Activated T-helper 2 cell treated with anti-CD3 and anti-CD28 coated beads, Interferon-gamma antibody, Interleukin-2, Interleukin-4, amounts not matched to agents 10 μg/mL and 5 μg/mL and 100 μg/mL, durations not matched to agents 14 hours and 24 hours and 36 hours (primary cell): ENCODE results near the gene CACNA1F. TPM values are rescaled to one million over a fixed set of nuclear protein-coding genes. Genes with fewer than 3 reads are reported as not detected.

ENCODE experiments used
- DNase-seq: peaks from one replicate; pipeline ENCODE4 v3.0.0; 2021; ENCODE audit warnings: low spot score
- H3K27ac Mint-ChIP-seq: one replicate; pipeline ENCODE4 v1.8.0; 2021; ENCODE audit warnings: mixed read lengths
- H3K27me3 Mint-ChIP-seq: one replicate; pipeline ENCODE4 v1.8.0; 2021; ENCODE audit warnings: low read depth, mixed read lengths
- H3K36me3 Mint-ChIP-seq: one replicate; pipeline ENCODE4 v1.8.0; 2021; ENCODE audit warnings: low read depth, mixed read lengths
- H3K4me1 Mint-ChIP-seq: one replicate; pipeline ENCODE4 v1.8.0; 2021; ENCODE audit warnings: low read depth, mixed read lengths
- H3K4me3 Mint-ChIP-seq: one replicate; pipeline ENCODE4 v1.8.0; 2021; ENCODE audit warnings: low read depth, mild to moderate bottlenecking, moderate library complexity, mixed read lengths
- H3K9me3 Mint-ChIP-seq: one replicate; pipeline ENCODE4 v1.8.0; 2021; ENCODE audit warnings: mixed read lengths
- intact Hi-C: fragments of 100-400 bp; cut with micrococcal nuclease; formaldehyde crosslinking; loops from one replicate; pipeline ENCODE4 v1.15.1; 2023
- total RNA-seq: library from RNA; stranded (reverse); gene quantifications from 2 replicates; pipeline ENCODE4 v1.2.3, GENCODE V29; 2022

The CACNA1F gene
- 0.23 and 0.32 TPM in 2 replicates for total RNA-seq

DNA sequence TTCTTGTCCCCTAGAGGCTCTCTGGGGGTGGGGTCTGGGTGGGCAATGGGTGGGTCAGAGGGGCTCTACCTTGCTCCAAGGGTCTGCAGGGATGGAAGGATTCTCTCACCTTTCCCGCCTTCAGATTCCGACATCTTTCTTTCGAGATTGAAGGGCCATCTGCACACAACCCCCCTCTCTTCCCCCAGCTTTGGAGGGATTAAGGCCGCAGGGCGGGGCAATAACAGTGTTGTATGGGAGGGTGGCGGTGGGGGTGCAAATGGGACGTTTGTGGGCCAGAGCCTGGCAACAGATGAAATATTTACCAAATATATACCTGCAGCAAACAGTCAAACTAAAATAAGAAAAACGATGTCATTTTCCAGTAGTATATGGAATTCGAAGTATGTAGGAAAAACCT lies at the start of gene CACNA1F:
TSS of gene CACNA1F (minus strand) at position 165 of the 400 bp plus-strand sequence. CDS start at position 134, 31 bp downstream.
- peaks cover 7% of the 10 kb centered on the region for H3K36me3 Mint-ChIP-seq
- no peak within 1 kb of the TSS for H3K4me3 Mint-ChIP-seq
- no peaks in the 10 kb centered on the region for H3K9me3 Mint-ChIP-seq
- intact Hi-C loops, result no loop called here
- H3K27ac Mint-ChIP-seq, result no peak within 1 kb of the TSS
- peaks cover 29% of the 10 kb centered on the region for H3K4me1 Mint-ChIP-seq
- H3K27me3 Mint-ChIP-seq, result no peaks in the 10 kb centered on the region
- DNase-seq, result no peak

DNA sequence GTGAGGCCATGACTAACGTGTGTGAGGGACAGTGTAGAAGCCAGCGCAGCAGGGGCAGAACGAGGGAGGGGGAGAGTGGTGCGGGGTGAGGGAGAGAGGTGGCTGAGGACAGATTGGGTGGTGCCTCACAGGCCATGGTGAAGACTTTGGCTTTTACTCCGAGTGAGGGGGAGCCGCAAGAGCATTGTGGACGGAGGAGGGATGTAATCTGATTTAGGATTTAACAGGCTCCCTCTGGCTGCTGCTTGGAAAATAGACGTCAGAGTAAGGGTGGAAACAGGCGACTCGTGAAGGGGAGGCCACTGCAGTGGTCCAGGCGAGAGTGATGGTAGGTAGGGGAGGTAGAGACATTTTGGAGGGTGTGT lies 49.5 kb upstream of the CACNA1F start:
- Mint-ChIP-seq H3K9me3 (no peaks in the 10 kb centered on the region), H3K27me3 (no peaks in the 10 kb centered on the region), H3K27ac (no peak overlapping the region), H3K36me3 (peaks cover 38% of the 10 kb centered on the region), H3K4me1 (peaks cover 34% of the 10 kb centered on the region), H3K4me3 (no peak overlapping the region)
- intact Hi-C loops, result no loop called here
- DNase-seq, result no peak

DNA sequence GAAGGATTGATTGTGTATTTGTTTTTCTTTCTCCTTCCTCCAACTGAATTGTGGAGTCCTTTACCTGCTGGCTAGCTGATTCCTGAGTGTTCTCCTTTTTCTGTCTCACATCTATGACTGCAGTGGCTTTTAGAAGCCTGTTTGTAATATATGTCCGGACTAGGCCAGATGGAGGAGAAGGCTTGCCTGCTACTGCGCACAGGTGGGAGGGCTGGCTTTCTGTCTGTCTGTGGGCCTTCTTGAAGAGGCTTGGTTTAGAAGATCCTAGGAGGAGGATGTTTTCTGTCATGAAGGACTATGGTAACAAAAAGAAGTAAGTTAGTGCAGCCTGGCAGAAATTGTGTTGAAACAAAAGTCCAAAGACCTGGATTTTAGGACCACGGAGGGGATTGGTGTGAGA lies 44.9 kb upstream of the CACNA1F start:
- H3K27me3 Mint-ChIP-seq, result no peaks in the 10 kb centered on the region
- H3K27ac Mint-ChIP-seq, result peak overlapping the region; percentile 96
- H3K4me1 Mint-ChIP-seq, result peaks cover 64% of the 10 kb centered on the region
- no peak for DNase-seq
- intact Hi-C loops, result no loop called here
- peak overlapping the region; percentile 67 for H3K4me3 Mint-ChIP-seq
- peaks cover 62% of the 10 kb centered on the region for H3K36me3 Mint-ChIP-seq
- H3K9me3 Mint-ChIP-seq, result no peaks in the 10 kb centered on the region

DNA sequence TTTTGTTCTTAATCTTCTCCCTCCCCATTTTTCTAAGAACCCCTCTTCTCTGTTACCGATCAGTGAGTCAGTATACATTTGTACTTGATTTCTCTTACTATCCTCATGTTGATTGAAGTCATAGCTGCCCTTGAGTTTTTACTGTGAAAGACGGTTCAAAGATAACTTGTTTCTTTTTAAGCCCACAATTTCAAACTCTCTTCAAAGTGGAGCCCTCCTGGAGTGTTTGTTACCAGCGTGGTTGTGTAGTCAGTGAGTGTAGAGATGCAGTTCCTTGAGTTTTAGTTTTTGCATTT lies 44.3 kb upstream of the CACNA1F start:
- Mint-ChIP-seq H3K4me3 (peak overlapping the region; percentile 67), H3K27me3 (no peaks in the 10 kb centered on the region)

DNA sequence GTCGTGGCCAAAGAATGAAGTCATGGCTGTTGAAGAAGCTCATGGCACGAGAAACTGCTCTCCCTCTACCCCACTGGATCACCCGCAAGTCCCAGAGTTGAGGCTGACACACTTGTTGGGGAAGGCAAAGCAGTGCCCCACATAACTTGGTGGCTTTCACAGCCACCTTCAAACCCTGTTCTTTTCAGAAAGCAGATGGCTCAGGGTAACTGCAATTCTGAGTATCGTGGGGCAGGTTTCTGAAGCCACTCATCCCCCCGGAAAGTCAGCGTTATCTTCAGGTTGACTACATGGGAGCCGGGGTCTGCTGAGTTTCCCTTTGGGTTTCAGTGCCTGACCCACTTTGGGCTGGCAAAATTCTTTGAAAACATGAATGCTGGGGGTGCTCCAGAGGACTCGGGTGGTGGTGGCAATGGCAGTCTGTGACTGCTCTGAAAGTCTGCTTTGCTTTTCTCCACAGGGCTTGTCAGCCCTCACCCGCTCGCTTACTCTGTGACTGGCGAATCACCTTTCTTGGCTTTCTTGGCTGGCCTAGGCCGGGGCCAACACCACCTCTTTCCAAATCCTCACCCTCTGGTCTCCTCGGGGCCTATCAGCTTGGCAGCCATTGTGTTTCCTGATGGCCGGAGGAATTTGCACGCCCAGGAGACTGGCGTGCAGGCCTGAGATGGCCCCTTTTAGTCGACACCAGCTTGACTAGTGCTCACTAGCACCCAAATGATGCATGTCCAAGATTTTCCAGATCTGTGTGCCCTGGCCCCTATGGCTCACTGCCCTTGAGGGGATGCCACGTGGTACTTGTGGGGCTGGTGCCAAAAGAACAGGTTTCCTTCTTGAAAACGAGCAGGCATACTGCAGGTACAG lies 43.8 kb upstream of the CACNA1F start:
- intact Hi-C loops, result no loop called here
- DNase-seq, result no peak
- peaks cover 56% of the 10 kb centered on the region for H3K36me3 Mint-ChIP-seq
- no peaks in the 10 kb centered on the region for H3K27me3 Mint-ChIP-seq
- H3K27ac Mint-ChIP-seq, result peak overlapping the region; percentile 96
- peaks cover 63% of the 10 kb centered on the region for H3K4me1 Mint-ChIP-seq
- H3K9me3 Mint-ChIP-seq, result no peaks in the 10 kb centered on the region
- peak overlapping the region; percentile 67 for H3K4me3 Mint-ChIP-seq

More for the DNA sequence above, 44.3 kb upstream of the CACNA1F start:
- Mint-ChIP-seq H3K36me3 (peaks cover 60% of the 10 kb centered on the region), H3K9me3 (no peaks in the 10 kb centered on the region), H3K4me1 (peaks cover 68% of the 10 kb centered on the region), H3K27ac (peak overlapping the region; percentile 96)
- intact Hi-C loops, result no loop called here
- DNase-seq, result no peak

DNA sequence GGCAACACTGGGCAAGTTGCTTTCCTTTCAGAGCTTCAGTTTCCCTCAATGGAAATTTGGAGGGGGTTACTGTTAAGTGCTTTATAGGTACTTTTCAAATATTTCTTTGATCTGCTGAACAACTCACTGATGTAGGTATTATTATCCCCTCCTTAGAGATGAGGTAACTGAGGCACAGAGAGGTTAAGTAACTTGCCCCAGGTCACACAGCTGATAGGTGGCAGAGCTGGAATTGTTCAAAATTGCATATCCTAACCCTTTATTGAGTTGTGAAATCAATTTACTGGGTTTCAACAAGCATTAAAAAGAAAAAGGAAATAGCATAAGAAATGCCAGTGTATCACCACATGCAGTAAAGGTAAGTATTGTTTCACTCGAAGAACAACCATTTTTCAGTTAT lies 43.1 kb upstream of the CACNA1F start:
- Mint-ChIP-seq H3K4me3 (no peak overlapping the region), H3K27ac (peak overlapping the region; percentile 96), H3K9me3 (no peaks in the 10 kb centered on the region), H3K27me3 (no peaks in the 10 kb centered on the region), H3K36me3 (peaks cover 60% of the 10 kb centered on the region), H3K4me1 (peaks cover 67% of the 10 kb centered on the region)
- intact Hi-C loops, result no loop called here
- no peak for DNase-seq

DNA sequence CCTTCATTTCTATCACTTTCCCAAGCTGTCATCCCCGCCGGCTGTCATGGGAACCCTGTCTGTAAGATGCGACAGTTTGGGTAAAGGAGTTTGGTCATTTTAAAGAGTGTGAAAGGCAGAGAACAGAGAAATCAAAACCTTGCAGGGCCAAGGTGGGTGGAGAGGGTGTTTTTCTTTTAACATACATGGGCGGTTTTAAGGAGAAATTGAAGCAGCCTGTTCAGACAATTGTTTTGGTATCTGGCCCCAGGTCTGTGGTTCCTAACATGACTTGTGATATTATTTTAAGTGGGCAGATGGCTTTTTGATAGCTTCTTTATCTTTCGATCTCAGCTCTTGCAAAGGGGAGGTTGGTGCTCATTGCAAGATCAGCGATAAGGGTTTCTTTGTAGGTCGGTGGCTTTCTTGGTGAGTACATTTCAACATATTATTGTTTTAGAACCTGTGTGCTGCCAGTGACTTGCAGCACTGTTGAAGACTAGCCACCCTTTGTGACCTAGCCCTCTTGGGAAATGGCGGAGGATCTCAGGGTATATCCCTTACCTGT lies 40.1 kb upstream of the CACNA1F start:
- intact Hi-C loops, result loop anchor here (1.0 to 5.0 kb wide), 2 partner anchors 11 to 336 kb away; no protein-coding TSS in a partner anchor
- Mint-ChIP-seq H3K4me3 (peak overlapping the region; percentile 82), H3K9me3 (no peaks in the 10 kb centered on the region), H3K4me1 (peaks cover 63% of the 10 kb centered on the region), H3K27ac (peak overlapping the region; percentile 91), H3K36me3 (peaks cover 53% of the 10 kb centered on the region), H3K27me3 (no peaks in the 10 kb centered on the region)
- DNase-seq, result peak; percentile 49

DNA sequence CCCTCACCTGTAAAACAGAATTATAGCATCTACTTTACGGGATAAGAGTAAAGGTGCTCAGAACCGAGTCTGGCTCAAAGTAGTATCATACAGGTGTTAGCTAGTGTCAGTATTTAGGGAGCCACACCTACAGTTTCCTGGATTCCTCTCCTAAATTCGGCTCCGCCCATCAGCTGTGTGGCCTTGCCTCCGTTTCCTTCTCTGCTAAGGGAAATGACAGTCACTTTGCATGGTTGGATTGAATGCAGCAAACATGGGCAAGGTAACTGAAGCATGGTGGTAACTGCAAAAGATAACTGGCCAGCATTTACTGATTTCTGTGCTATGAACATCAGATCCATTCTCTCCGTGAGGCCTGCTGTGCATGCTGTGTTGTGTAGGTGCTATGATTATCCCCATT lies 39.3 kb upstream of the CACNA1F start:
- peaks cover 47% of the 10 kb centered on the region for H3K36me3 Mint-ChIP-seq
- H3K4me1 Mint-ChIP-seq, result peaks cover 62% of the 10 kb centered on the region
- intact Hi-C loops, result loop anchor here (5.0 kb wide), 1 partner anchor 335 kb away; no protein-coding TSS in a partner anchor
- DNase-seq, result no peak
- peak overlapping the region; percentile 91 for H3K27ac Mint-ChIP-seq
- H3K9me3 Mint-ChIP-seq, result no peaks in the 10 kb centered on the region
- H3K27me3 Mint-ChIP-seq, result no peaks in the 10 kb centered on the region
- peak overlapping the region; percentile 82 for H3K4me3 Mint-ChIP-seq

DNA sequence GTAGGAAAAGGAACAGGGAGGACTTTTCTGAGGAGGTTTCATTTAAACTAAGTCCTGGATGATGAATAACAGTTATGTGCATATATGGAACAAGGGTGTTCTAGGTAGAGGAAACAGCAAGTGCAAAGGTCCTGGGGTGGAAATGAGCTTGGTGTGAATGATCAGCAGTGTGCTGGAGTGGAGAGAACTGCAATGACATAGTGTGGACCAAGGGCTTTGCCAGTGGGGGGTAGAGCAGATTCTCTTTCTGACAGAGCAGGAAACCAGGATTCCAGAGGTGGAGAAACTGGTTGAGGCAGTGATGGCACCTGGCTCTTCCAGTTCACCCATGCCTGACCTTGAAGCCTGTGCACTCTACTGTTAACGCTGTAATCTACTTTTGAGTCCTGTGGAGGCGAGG lies 38.2 kb upstream of the CACNA1F start:
- H3K9me3 Mint-ChIP-seq, result no peaks in the 10 kb centered on the region
- H3K27ac Mint-ChIP-seq, result peak overlapping the region; percentile 91
- DNase-seq, result no peak
- peaks cover 42% of the 10 kb centered on the region for H3K36me3 Mint-ChIP-seq
- no peaks in the 10 kb centered on the region for H3K27me3 Mint-ChIP-seq
- peak overlapping the region; percentile 82 for H3K4me3 Mint-ChIP-seq
- intact Hi-C loops, result loop anchor here (5.0 kb wide), 1 partner anchor 334 kb away; no protein-coding TSS in a partner anchor
- peaks cover 56% of the 10 kb centered on the region for H3K4me1 Mint-ChIP-seq

DNA sequence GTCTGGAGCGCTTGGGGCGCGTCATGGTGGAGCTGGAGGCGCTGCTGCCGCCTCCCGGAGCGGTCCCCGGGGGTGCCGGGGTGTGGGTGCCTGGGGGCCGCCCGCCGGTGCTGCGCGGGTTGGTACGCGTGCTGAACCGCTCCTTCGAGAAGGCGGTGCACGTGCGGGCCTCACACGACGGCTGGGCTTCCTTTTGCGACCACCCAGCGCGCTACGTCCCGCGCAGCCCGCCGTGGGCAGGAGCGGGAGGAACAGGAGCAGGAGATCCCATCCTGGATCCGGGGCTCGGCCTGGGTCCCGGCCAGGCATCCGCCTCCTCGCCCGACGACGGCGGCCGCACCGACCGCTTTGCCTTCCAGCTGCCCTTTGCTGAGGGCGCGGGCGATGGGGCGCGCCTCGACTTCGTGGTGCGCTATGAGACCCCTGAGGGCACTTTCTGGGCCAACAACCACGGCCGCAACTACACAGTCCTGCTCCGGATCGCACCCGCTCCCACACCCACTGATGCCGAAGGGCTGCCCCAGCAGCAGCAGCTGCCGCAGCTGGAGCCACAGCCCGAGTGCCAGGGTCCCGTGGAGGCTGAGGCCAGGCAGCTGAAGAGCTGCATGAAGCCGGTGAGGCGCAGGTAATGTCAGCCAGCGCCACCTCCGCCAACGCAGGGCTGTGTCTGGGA lies 37.2 kb upstream of the CACNA1F start:
- DNase-seq, result no peak
- H3K4me3 Mint-ChIP-seq, result peak overlapping the region; percentile 82
- no peaks in the 10 kb centered on the region for H3K27me3 Mint-ChIP-seq
- no peaks in the 10 kb centered on the region for H3K9me3 Mint-ChIP-seq
- intact Hi-C loops, result loop anchor here (5.0 kb wide), 1 partner anchor 333 kb away; no protein-coding TSS in a partner anchor
- H3K4me1 Mint-ChIP-seq, result peaks cover 47% of the 10 kb centered on the region
- peaks cover 38% of the 10 kb centered on the region for H3K36me3 Mint-ChIP-seq
- peak overlapping the region; percentile 91 for H3K27ac Mint-ChIP-seq

DNA sequence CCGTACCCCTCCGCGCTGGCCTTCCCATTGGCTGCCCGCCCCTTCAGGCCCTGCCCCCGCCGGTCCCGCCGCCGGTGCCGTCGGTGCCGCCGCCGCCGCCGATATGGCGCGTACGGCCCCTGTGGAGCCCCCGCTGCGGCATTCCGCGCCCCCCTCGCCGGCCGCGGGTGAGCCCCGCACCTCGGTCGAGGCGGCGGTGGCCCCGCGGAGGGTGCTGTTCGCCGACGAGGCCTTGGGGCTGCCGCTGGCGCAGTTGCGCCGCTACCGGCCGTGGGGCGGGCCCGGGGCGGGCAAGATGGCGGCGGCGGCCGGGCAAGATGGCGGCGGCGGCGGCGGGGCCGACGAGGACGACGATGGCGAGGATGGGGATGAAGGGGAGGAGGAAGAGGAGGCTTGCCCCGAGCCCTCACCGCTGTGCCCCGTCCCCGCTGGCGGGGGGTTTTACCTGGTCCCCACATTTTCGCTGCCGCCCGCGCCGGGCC lies 36.7 kb upstream of the CACNA1F start, which contains the start of gene PPP1R3F:
TSS of gene PPP1R3F (plus strand) at position 27 of the 482 bp plus-strand sequence. CDS start at position 104, 77 bp downstream.
- no peak for DNase-seq
- Mint-ChIP-seq H3K4me1 (peaks cover 45% of the 10 kb centered on the region), H3K36me3 (peaks cover 32% of the 10 kb centered on the region), H3K4me3 (peak within 1 kb of the TSS; percentile 87), H3K27ac (peak within 1 kb of the TSS; percentile 98), H3K9me3 (no peaks in the 10 kb centered on the region), H3K27me3 (no peaks in the 10 kb centered on the region)
- intact Hi-C loops, result loop anchor here (2.0 to 10.0 kb wide), 5 partner anchors 35 to 555 kb away; partner anchors contain the start of genes CCDC22 and SYP

DNA sequence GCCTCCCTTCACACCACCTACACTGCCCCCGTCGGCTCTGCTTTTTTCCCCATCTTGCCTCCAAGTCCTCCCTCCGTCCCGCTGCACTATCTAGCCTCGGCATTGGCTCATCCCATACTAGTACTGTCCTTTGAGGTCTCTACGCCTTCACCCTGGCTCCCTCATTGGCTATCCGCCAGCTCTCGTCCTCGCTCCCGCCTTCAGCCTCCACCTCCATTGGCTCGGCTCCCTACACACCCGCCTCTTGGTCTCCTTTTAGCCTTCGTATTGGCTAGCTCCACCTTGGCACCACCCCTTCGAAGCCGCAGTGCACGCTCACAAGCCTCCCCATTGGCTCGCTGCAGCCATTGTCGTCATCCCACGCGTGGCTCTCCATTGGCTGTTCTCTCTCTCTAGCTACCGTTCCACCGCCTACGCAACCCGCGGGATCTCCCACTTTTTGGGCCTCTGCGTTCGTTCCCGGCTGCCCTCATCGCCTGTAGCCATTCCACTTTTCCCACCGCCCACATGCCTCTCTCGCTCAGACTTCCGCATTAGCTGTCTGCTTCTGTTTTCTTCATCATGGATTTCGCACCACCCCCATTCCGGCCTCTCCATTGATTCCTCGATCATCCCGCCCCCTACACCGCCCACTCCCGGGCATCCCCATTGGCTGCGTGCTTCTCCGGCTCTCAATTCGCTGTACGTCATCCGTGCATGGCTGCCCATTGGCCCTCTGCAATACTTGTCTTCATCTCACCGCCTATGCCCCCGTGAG lies 36.0 kb upstream of the CACNA1F start:
- Mint-ChIP-seq H3K9me3 (no peaks in the 10 kb centered on the region), H3K27ac (peak overlapping the region; percentile 98), H3K4me1 (peaks cover 43% of the 10 kb centered on the region), H3K4me3 (peak overlapping the region; percentile 87), H3K27me3 (no peaks in the 10 kb centered on the region), H3K36me3 (peaks cover 26% of the 10 kb centered on the region)
- intact Hi-C loops, result loop anchor here (2.0 to 10.0 kb wide), 4 partner anchors 34 to 554 kb away; partner anchors contain the start of genes CCDC22 and SYP
- peak; percentile 92 for DNase-seq
